Uterus (tissue), 4 donors: ENCODE data around the gene BRPF3. TPM values are rescaled to one million over a fixed set of nuclear protein-coding genes. Genes with fewer than 3 reads are reported as not detected.

Experiments used
- DNase-seq, 2 donors: peaks; one replicate each; pipeline ENCODE4 v3.0.0-alpha.2; 2019 to 2020
- H3K27ac ChIP-seq, 2 donors: fragments of 200-600 bp; sonication (generic); 1 replicate in 1 of 2; 2 replicates in 1 of 2; pipeline ENCODE4 v1.5.1; 2016 to 2018
- H3K27me3 ChIP-seq, 2 donors: fragments of 200-600 bp; sonication (generic); one replicate each; pipeline ENCODE4 v1.5.1; 2018 to 2019; ENCODE audit warnings: control low read depth in 1 of 2
- H3K36me3 ChIP-seq, 2 donors: fragments of 200-600 bp; sonication (generic); one replicate each; pipeline ENCODE4 v1.5.1; 2019; ENCODE audit warnings: control low read depth in 1 of 2
- H3K4me1 ChIP-seq, 2 donors: fragments of 200-600 bp; sonication (generic); one replicate each; pipeline ENCODE4 v1.5.1; 2018 to 2019; ENCODE audit warnings: control low read depth in 1 of 2
- H3K4me3 ChIP-seq, 2 donors: fragments of 200-600 bp; sonication (generic); 1 replicate in 1 of 2; 2 replicates in 1 of 2; pipeline ENCODE4 v1.5.1; 2018 to 2019; ENCODE audit warnings: mild to moderate bottlenecking in 1 of 2
- H3K9me3 ChIP-seq, 2 donors: fragments of 200-600 bp; sonication (generic); one replicate each; pipeline ENCODE4 v1.5.1; 2019; ENCODE audit warnings: control low read depth in 1 of 2
- POLR2A ChIP-seq, 2 donors: fragments of 450-650 bp; IDR thresholded peaks; one replicate each; pipeline ENCODE4 v1.6.1; 2016; ENCODE audit warnings: antibody characterized with exemption in 2 of 2, mild to moderate bottlenecking in 1 of 2, moderate library complexity in 1 of 2
- intact Hi-C: fragments of 100-400 bp; cut with DNase I; formaldehyde crosslinking; loops from one replicate; pipeline ENCODE4 v1.15.1; 2023; ENCODE audit warnings: low total_unique reads
- total RNA-seq, 4 donors: library from RNA; depleted of rRNA in 3 of 4; stranded (reverse); fragments of >200 nt in 3 of 4; gene quantifications; one replicate each; pipeline versions ENCODE4 v1.1.0 to v1.2.4, GENCODE V29; 2014 to 2023
- TF ChIP-seq, protein P1 (sequence below), 4 experiments: fragments of 200-600 bp in 2 of 4; fragments of 450-650 bp in 2 of 4; sonication (generic) in 2 of 4; IDR thresholded peaks; one replicate each; pipeline ENCODE4 v1.5.1; 2016 to 2019; ENCODE audit warnings: antibody characterized with exemption in 4 of 4, mild to moderate bottlenecking in 2 of 4, moderate library complexity in 1 of 4
- donor health status: DM: yes; HTN: yes; CAD: no.

The BRPF3 gene
- total RNA-seq, 4 donors from 2014 or later = 8.5 to 44.5 (median 27.3) TPM

GRCh38 chr6:36155662-36156061, 40.9 kb upstream of the BRPF3 start:
- Histone ChIP-seq H3K4me1 (no peaks in the 10 kb centered on the region), H3K4me3 (no peak overlapping the region), H3K27ac (no peak overlapping the region), H3K9me3 (no peaks in the 10 kb centered on the region), H3K27me3 (no peaks in the 10 kb centered on the region), H3K36me3 (no peaks in the 10 kb centered on the region)
- intact Hi-C loops = no loop called here
- TF ChIP-seq, protein P1, sequence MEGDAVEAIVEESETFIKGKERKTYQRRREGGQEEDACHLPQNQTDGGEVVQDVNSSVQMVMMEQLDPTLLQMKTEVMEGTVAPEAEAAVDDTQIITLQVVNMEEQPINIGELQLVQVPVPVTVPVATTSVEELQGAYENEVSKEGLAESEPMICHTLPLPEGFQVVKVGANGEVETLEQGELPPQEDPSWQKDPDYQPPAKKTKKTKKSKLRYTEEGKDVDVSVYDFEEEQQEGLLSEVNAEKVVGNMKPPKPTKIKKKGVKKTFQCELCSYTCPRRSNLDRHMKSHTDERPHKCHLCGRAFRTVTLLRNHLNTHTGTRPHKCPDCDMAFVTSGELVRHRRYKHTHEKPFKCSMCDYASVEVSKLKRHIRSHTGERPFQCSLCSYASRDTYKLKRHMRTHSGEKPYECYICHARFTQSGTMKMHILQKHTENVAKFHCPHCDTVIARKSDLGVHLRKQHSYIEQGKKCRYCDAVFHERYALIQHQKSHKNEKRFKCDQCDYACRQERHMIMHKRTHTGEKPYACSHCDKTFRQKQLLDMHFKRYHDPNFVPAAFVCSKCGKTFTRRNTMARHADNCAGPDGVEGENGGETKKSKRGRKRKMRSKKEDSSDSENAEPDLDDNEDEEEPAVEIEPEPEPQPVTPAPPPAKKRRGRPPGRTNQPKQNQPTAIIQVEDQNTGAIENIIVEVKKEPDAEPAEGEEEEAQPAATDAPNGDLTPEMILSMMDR (IDR thresholded peaks at IDR 0.05) = no peak
- TF ChIP-seq POLR2A (IDR thresholded peaks at IDR 0.05) = no peak
- DNase-seq = no peak

DNA sequence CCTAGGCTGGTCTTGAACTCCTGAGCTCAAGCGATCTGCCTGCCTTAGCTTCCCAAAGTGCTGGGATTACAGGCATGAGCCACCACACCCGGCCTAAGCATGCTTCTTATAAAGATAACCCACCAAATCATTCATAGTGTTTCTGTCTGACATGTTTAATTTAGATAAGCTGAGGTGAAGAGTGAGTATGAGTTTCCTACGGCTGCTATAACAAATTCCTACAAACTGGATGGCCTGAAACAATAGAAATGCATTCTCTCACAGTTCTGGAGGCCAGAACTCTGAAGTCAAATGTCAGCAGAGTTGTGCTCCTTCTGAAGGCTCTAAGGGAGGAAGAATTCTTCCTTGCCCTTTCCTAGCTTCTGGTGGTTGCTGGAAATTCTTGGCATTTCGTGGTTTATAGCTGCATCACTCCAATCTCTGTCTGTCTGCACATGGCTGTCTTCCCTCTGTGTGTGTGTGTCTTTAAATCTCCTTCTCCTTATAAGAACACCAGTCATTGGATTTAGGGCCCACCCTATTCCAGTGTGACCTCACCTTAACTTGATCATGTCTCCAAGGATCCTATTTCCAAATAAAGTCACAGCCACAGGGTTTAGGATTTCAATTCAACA, 36.3 kb upstream of the BRPF3 start:
- Histone ChIP-seq H3K4me1 (no peaks in the 10 kb centered on the region), H3K27me3 (no peaks in the 10 kb centered on the region), H3K4me3 (no peak overlapping the region), H3K9me3 (no peaks in the 10 kb centered on the region), H3K27ac (no peak overlapping the region), H3K36me3 (no peaks in the 10 kb centered on the region)
- no peak for DNase-seq
- TF ChIP-seq, protein P1 (IDR thresholded peaks at IDR 0.05) = no peak
- no peak for TF ChIP-seq POLR2A (IDR thresholded peaks at IDR 0.05)
- intact Hi-C loops = no loop called here

DNA sequence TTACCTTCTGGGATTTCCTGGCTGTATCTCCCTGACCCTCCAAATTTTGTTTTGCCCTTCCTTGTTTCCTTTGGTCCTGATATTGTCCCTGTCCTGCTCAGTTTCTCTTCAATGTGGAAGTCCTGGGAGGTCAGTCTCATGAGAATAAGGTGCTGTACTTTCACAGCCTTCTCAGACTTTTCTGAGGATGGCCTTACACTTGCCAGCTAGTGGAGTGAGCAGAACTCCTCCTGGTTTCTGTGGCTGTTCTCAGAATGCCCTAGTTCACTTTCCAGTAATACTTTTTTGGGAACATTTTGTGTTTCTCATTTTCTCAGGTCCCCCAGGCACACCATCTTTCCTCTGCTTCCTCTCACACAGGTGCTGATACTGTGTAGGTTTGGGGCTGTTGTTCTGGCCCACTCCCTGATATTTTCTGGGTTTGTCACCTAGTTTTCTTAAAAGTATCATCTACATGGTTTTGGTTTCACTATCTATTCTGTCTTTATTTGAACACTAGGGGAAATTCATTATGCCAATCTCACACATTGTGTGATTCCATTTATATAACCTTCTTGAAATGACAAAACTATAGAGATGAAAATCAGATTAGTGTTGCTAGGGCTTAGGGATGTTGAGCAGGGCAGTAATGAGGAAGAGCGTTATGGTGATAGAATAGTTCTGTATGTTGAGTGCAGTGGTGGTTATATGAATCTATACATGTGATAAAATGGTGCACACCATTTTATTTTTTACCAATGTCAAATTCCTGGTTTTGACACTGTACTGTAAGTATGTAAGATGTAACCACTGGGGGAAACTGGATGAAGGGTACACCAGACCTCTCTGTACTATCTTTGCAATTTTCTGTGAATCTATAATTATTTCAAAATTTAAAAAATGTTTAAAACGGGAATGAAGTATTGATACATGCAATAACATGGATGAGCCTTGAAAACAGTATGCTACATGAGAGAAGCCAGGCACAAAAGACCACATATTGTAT, 27.2 kb upstream of the BRPF3 start:
- intact Hi-C loops = no loop called here
- no peak for DNase-seq
- Histone ChIP-seq H3K36me3 (no peaks in the 10 kb centered on the region), H3K4me1 (no peaks in the 10 kb centered on the region), H3K27ac (no peak overlapping the region), H3K4me3 (no peak overlapping the region), H3K27me3 (no peaks in the 10 kb centered on the region), H3K9me3 (no peaks in the 10 kb centered on the region)
- no peak for TF ChIP-seq POLR2A (IDR thresholded peaks at IDR 0.05)
- TF ChIP-seq, protein P1 (IDR thresholded peaks at IDR 0.05) = no peak

DNA sequence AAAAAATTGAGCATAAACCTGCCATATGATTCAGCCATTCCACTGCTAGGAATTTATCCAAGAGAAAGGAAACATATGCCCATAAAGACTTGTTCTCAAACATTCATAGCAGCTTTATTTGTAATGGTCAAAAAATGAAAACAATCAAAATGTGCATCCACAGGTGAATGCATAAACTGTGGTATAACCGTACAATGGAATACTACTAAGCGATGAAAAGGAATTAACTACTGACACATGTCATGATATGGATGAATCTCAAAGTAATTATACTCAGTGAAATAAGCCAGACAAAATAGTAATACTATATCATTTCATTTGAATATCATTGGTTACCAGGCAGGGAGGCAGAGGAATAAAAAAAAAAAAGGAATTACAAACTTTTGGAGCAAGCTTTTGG, 25.8 kb upstream of the BRPF3 start:
- no peak overlapping the region for H3K4me3 ChIP-seq
- intact Hi-C loops = no loop called here

More for the DNA sequence above, 25.8 kb upstream of the BRPF3 start:
- Histone ChIP-seq H3K27ac (no peak overlapping the region), H3K36me3 (no peaks in the 10 kb centered on the region), H3K27me3 (no peaks in the 10 kb centered on the region), H3K4me1 (no peaks in the 10 kb centered on the region), H3K9me3 (no peaks in the 10 kb centered on the region)
- DNase-seq = no peak
- no peak for TF ChIP-seq POLR2A (IDR thresholded peaks at IDR 0.05)
- TF ChIP-seq, protein P1 (IDR thresholded peaks at IDR 0.05) = no peak
